GM19099 (cell line): ENCODE results near the gene ZNF140.
A peak's percentile ranks its signal among the peaks of the same experiment; 100 is the strongest.

Experiments
- POLR2A ChIP-seq: IDR thresholded peaks from 3 replicates; pipeline ENCODE4 v1.6.1; 2011; ENCODE audit warnings: low read depth; ENCODE audit not compliant: insufficient read length; ENCODE audit errors: extremely low read depth

The ZNF140 gene

GRCh38 chr12:133120385-133121191 lies 39.9 kb downstream of the ZNF140 start:
- no peak for TF ChIP-seq POLR2A

GRCh38 chr12:133124674-133125073 lies 44.0 kb downstream of the ZNF140 start:
- no peak for TF ChIP-seq POLR2A

GRCh38 chr12:133129368-133130037 lies 48.8 kb downstream of the ZNF140 start:
- TF ChIP-seq POLR2A = no peak

GRCh38 chr12:133130038-133130807 lies 49.5 kb downstream of the ZNF140 start, which contains the start of the genes ZNF10 and ZNF891:
TSS of gene ZNF10 (plus strand) at chr12:133130627. CDS start at chr12:133144493, 13,866 bp downstream.
TSS of gene ZNF891 (minus strand) at chr12:133130274. CDS start at chr12:133121918, 8,356 bp downstream.
- peak; percentile 92 for TF ChIP-seq POLR2A

GRCh38 chr12:133130808-133131128 lies 50.0 kb downstream of the ZNF140 start:
- no peak for TF ChIP-seq POLR2A

- TF ChIP-seq POLR2A = no peak
These were observed 55.0 kb downstream of the ZNF140 start for GRCh38 chr12:133135747-133136146.

GRCh38 chr12:133145981-133146380 lies 65.3 kb downstream of the ZNF140 start:
- no peak for TF ChIP-seq POLR2A

GRCh38 chr12:133156125-133156690 lies 75.5 kb downstream of the ZNF140 start:
- TF ChIP-seq POLR2A = no peak
